Right atrium auricular region (tissue), 2 donors: Measurements from ENCODE around the gene ZDHHC9. TPM values are rescaled to one million over a fixed set of nuclear protein-coding genes. Genes with fewer than 3 reads are reported as not detected.

Experiments
- DNase-seq: peaks from one replicate; pipeline ENCODE4 v3.0.0-alpha.2; 2019; ENCODE audit warnings: low spot score
- H3K27ac ChIP-seq, 2 donors: fragments of 200-600 bp; sonication (generic); 1 replicate in 1 of 2; 2 replicates in 1 of 2; pipeline ENCODE4 v1.5.1; 2016 to 2019
- H3K27me3 ChIP-seq, 2 donors: fragments of 200-600 bp; sonication (generic); one replicate each; pipeline versions ENCODE4 v1.5.1 to v1.6.0; 2017 to 2019
- H3K36me3 ChIP-seq: fragments of 200-600 bp; sonication (generic); one replicate; pipeline ENCODE4 v1.5.1; 2016
- H3K4me1 ChIP-seq, 2 donors: fragments of 200-600 bp; sonication (generic); one replicate each; pipeline versions ENCODE4 v1.5.1 to v1.6.0; 2017 to 2019
- H3K4me3 ChIP-seq, 2 donors: fragments of 200-600 bp; sonication (generic); 1 replicate in 1 of 2; 2 replicates in 1 of 2; pipeline ENCODE4 v1.5.1; 2017 to 2019; ENCODE audit warnings: mild to moderate bottlenecking in 1 of 2, moderate library complexity in 1 of 2
- H3K9me3 ChIP-seq, 2 donors: fragments of 200-600 bp; sonication (generic); one replicate each; pipeline ENCODE4 v1.5.1; 2019
- total RNA-seq, 2 donors: library from RNA; depleted of rRNA; stranded (reverse); fragments of >200 nt; gene quantifications; one replicate each; pipeline ENCODE4 v1.1.0, GENCODE V29; 2016
- TF ChIP-seq, protein P1 (sequence below), 2 donors: fragments of 200-600 bp; sonication (generic); IDR thresholded peaks; one replicate each; pipeline ENCODE4 v1.5.1; 2019; ENCODE audit warnings: antibody characterized with exemption in 2 of 2

Gene ZDHHC9
- total RNA-seq, 2 donors from 2014 or later = 10.6 to 11.4 TPM

DNA sequence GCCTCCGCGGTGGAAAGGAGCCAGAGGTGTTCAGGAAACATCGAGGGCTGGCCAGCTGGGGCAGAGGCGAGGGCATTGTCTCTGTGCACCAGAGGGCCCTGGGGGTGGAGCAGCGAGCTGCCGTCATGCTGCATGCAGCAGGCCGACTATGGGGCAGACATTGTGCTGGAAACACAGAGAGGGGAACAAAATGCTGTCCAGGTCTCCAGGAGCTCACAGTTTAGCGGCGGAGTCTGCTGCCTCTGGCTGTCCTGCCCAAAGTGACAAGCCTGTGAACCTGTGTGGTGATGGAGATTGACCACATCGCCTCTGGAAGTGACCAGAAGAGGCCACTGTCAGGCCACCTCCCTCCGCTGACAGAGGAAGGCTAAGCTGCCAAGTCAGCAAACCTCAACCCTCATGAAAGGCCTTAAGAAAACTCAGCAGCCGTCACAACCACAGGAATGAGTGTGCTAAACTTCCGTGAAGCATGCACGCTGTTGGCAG lies 84.1 kb downstream of the ZDHHC9 start:
- DNase-seq = no peak
- Histone ChIP-seq H3K27ac (no peak overlapping the region), H3K4me3 (no peak overlapping the region), H3K9me3 (no peaks in the 10 kb centered on the region), H3K27me3 (no peaks in the 10 kb centered on the region), H3K36me3 (no peaks in the 10 kb centered on the region), H3K4me1 (peaks cover 0 to 12% of the 10 kb centered on the region in 2 donors)
- TF ChIP-seq, protein P1, sequence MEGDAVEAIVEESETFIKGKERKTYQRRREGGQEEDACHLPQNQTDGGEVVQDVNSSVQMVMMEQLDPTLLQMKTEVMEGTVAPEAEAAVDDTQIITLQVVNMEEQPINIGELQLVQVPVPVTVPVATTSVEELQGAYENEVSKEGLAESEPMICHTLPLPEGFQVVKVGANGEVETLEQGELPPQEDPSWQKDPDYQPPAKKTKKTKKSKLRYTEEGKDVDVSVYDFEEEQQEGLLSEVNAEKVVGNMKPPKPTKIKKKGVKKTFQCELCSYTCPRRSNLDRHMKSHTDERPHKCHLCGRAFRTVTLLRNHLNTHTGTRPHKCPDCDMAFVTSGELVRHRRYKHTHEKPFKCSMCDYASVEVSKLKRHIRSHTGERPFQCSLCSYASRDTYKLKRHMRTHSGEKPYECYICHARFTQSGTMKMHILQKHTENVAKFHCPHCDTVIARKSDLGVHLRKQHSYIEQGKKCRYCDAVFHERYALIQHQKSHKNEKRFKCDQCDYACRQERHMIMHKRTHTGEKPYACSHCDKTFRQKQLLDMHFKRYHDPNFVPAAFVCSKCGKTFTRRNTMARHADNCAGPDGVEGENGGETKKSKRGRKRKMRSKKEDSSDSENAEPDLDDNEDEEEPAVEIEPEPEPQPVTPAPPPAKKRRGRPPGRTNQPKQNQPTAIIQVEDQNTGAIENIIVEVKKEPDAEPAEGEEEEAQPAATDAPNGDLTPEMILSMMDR (IDR thresholded peaks at IDR 0.05) = peak in 1 of 2 donors; percentile 27

DNA sequence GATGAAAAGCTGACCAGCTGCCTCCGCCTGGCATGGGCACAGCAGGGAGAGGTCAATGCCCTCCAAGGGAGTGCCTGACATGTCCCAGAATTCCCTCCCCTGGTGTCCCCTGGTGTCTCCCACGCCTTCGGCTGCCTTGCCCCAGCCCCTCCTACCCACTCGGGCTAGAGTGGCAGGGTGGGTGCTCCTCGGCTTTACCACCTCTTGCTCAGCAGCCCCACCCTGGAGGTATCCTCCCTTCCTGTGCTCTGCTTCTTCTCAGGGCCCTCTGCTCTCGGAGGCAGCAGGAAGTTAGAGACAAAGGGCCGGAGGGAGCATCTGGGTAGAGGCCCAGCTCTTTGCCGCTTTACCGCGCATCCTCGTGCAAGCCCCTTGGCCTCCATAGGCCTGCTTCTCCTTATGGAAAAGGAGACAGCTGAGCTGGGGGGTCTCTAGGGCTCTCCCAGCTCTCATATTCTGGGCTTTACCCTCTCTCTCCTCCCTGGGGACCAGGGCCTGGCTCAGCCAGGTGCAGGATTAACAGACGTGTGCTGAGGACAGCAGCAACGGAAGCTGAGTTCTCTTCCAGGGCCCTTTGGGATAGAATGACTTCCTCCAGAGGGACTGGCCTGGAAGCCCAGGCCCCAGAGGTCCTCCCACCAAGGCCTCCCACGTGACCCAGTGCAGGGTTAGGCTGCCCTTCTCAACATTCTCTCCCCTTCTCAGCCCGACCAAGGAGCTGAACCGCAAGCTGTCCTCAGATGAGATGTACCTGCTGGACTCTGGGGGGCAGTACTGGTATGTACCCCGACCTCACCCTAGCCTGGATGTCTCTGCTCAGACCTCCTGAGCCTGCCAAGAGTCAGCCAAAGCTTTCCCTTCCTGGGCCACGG lies 87.7 kb downstream of the ZDHHC9 start:
- Histone ChIP-seq H3K27me3 (no peaks in the 10 kb centered on the region), H3K36me3 (no peaks in the 10 kb centered on the region), H3K4me1 (peaks cover 0 to 12% of the 10 kb centered on the region in 2 donors), H3K27ac (no peak overlapping the region), H3K9me3 (no peaks in the 10 kb centered on the region), H3K4me3 (no peak overlapping the region)
- TF ChIP-seq, protein P1 (IDR thresholded peaks at IDR 0.05) = no peak
- DNase-seq = no peak

DNA sequence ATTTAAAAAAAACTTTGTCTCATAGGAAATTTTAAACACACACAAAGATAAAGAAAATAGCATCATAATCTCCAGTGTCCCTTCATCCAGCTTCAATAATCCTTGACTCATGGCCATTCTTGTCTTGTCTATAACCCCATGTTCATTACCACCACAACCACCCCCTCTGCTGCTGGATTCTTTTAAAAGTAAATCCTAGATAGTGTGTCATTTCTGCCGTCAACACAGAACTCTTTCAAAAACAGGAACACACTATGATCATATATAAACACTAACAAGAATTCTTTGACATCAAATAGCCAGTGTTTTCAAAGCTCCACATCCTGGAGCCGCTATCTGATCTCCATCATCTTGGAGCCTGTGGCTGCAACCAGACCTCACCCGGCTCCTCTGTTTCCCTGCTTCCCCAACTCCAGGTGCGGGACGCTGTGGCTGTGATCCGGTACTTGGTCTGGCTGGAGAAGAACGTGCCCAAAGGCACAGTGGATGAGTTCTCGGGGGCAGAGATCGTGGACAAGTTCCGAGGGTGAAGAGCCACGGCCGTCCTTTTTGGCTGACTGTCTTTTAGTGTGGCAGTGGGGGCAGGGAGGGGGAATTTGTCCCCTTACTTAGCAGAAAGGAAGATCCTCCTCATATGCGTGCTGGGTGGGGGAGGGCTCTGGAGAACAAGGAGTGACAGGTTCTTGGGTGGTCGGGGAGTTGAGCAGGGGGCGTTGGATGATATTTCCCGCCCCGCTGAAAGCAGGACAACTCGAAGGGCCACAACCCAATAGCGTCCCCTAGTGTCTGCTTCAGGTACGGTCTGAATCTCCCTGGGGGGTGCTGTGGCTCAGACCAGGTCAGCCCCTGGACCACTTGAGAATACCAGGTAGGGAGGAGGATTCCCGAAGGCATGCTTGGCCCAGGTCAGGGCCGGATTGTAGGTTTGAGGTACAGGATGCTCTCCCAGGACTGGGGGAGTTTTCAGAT lies 89.3 kb downstream of the ZDHHC9 start:
- Histone ChIP-seq H3K27me3 (no peaks in the 10 kb centered on the region), H3K4me3 (no peak overlapping the region), H3K36me3 (no peaks in the 10 kb centered on the region), H3K9me3 (no peaks in the 10 kb centered on the region), H3K4me1 (peaks cover 0 to 3% of the 10 kb centered on the region in 2 donors), H3K27ac (no peak overlapping the region)
- TF ChIP-seq, protein P1 (IDR thresholded peaks at IDR 0.05) = no peak
- no peak for DNase-seq

Other genes starting within 250 kb of the ZDHHC9 start
- gene APLN, start 188.9 kb downstream of the ZDHHC9 start, total RNA-seq = 1 to 10 TPM; 2.1 to 2.3 TPM
- gene XPNPEP2, start 104.9 kb downstream of the ZDHHC9 start, total RNA-seq = 1 to 10 TPM; 2.0 to 3.5 TPM
- gene SASH3, start 63.9 kb downstream of the ZDHHC9 start, total RNA-seq = 1 to 10 TPM; 2.1 to 8.3 TPM
- 1 to 10 TPM; 7.6 to 8.3 TPM for gene UTP14A, start 62.3 kb upstream of the ZDHHC9 start, total RNA-seq
- gene BCORL1, start 138.7 kb upstream of the ZDHHC9 start, total RNA-seq = 1 to 10 TPM; 3.1 to 7.5 TPM